Measurements from ENCODE around the gene MEIG1.
"Not testable (repeated sequence)": the region's sequence is repeated elsewhere in the genome, so short reads cannot be mapped to it uniquely, and the experiment has no call there.

The MEIG1 gene, protein sequence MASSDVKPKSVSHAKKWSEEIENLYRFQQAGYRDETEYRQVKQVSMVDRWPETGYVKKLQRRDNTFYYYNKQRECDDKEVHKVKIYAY

GRCh38 chr10:14959221-14960057 lies at the start of gene MEIG1:
Gene MEIG1, plus strand, starts transcription at chr10:14959388. Its CDS starts 7,081 bp downstream, at chr10:14966469.
- Mint-ChIP-seq H3K27me3 (ENCODE audit: low read depth) (no peaks in the 10 kb centered on the region), H3K9me3 (no peaks in the 10 kb centered on the region), H3K27ac (peak within 1 kb of the TSS; percentile 97), H3K36me3 (ENCODE audit: low read depth) (no peaks in the 10 kb centered on the region), H3K4me3 (peak within 1 kb of the TSS; percentile 93), H3K4me1 (ENCODE audit: low read depth) (peaks cover 23% of the 10 kb centered on the region)

DNA sequence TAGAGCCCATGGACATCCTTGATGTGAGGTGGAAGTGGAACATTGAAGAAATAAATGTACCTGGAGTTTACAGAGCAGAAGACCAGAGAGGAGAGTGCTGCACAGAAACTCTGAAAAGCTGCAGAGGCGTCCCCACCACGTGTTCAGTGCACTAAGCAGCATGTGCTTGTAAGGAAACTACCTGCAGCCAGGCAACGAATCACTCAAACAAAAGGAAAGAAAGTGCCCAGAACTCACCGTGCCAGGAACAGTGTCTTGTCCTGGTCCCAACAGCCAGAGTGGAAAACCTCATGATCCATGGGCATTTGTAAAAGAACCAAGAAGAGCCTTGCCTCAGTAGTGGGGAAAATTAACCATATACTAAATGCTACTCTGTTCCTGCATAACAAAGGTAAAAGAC lies 48.2 kb upstream of the MEIG1 start:
- Mint-ChIP-seq H3K27me3 (ENCODE audit: low read depth) (no peaks in the 10 kb centered on the region), H3K4me3 (no peak overlapping the region), H3K36me3 (ENCODE audit: low read depth) (peaks cover 77% of the 10 kb centered on the region), H3K27ac (no peak overlapping the region), H3K4me1 (ENCODE audit: low read depth) (peaks cover 26% of the 10 kb centered on the region), H3K9me3 (peaks cover 19% of the 10 kb centered on the region)

GRCh38 chr10:14911801-14912200 lies 47.4 kb upstream of the MEIG1 start:
- H3K4me1 Mint-ChIP-seq (ENCODE audit: low read depth): peaks cover 26% of the 10 kb centered on the region
- H3K4me3 Mint-ChIP-seq: no peak overlapping the region
- peaks cover 83% of the 10 kb centered on the region for H3K36me3 Mint-ChIP-seq (ENCODE audit: low read depth)
- peaks cover 28% of the 10 kb centered on the region for H3K9me3 Mint-ChIP-seq
- H3K27ac Mint-ChIP-seq: no peak overlapping the region
- H3K27me3 Mint-ChIP-seq (ENCODE audit: low read depth): no peaks in the 10 kb centered on the region

DNA sequence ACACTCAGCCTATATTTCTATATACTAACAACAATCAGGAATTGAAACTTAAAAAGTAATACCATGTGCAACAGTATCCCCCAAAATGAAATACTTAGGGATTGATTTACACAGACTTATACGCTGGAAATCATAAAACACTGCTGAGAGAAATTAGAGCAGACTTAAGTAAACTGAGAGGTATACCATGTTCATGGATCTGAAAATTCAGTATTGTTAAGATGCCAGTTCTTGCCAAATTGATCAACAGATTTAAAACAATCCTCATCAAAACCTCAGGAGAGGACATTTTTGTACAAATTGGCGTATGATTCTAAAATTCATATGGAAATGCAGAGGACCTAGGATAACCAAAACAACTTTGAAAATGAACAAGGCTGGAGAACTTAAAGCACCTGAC lies 42.6 kb upstream of the MEIG1 start:
- Mint-ChIP-seq H3K36me3 (ENCODE audit: low read depth) (peaks cover 88% of the 10 kb centered on the region), H3K9me3 (peaks cover 41% of the 10 kb centered on the region), H3K27ac (no peak overlapping the region), H3K27me3 (ENCODE audit: low read depth) (no peaks in the 10 kb centered on the region), H3K4me1 (ENCODE audit: low read depth) (peaks cover 28% of the 10 kb centered on the region), H3K4me3 (no peak overlapping the region)

GRCh38 chr10:14917827-14918226 lies 41.4 kb upstream of the MEIG1 start:
- H3K36me3 Mint-ChIP-seq (ENCODE audit: low read depth): peaks cover 91% of the 10 kb centered on the region
- H3K4me3 Mint-ChIP-seq: no peak overlapping the region
- H3K4me1 Mint-ChIP-seq (ENCODE audit: low read depth): peaks cover 33% of the 10 kb centered on the region
- no peaks in the 10 kb centered on the region for H3K27me3 Mint-ChIP-seq (ENCODE audit: low read depth)
- H3K9me3 Mint-ChIP-seq: peaks cover 41% of the 10 kb centered on the region
- H3K27ac Mint-ChIP-seq: no peak overlapping the region

DNA sequence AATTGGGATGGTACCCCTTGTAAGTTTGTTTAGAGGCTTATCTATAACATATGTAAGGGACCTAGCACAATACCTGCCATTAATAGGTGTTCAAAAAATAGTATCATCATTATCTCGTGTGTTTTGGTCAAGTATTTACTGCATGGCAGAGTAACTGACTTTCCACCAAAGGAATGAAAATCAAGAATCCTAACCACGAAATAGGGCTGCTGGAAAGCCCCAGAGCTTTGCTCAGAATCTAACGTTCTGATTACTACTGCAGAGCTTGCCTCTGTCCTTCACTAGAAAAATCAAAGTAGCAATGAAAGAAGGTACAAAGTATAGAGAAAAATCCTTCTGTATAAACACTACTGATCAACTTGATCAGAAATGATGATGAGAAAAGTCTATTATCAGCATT lies 40.2 kb upstream of the MEIG1 start:
- no peak overlapping the region for H3K27ac Mint-ChIP-seq
- H3K9me3 Mint-ChIP-seq: peaks cover 37% of the 10 kb centered on the region
- H3K4me3 Mint-ChIP-seq: no peak overlapping the region
- peaks cover 89% of the 10 kb centered on the region for H3K36me3 Mint-ChIP-seq (ENCODE audit: low read depth)
- H3K27me3 Mint-ChIP-seq (ENCODE audit: low read depth): no peaks in the 10 kb centered on the region
- peaks cover 33% of the 10 kb centered on the region for H3K4me1 Mint-ChIP-seq (ENCODE audit: low read depth)

- Mint-ChIP-seq H3K4me3 (no peak overlapping the region), H3K9me3 (no peaks in the 10 kb centered on the region), H3K27me3 (ENCODE audit: low read depth) (no peaks in the 10 kb centered on the region), H3K27ac (no peak overlapping the region), H3K36me3 (ENCODE audit: low read depth) (peaks cover 73% of the 10 kb centered on the region), H3K4me1 (ENCODE audit: low read depth) (peaks cover 19% of the 10 kb centered on the region)
Observed at GRCh38 chr10:14924013-14924412, 35.2 kb upstream of the MEIG1 start.

- Mint-ChIP-seq H3K27me3 (ENCODE audit: low read depth) (no peaks in the 10 kb centered on the region), H3K4me3 (no peak overlapping the region), H3K4me1 (ENCODE audit: low read depth) (peaks cover 13% of the 10 kb centered on the region), H3K9me3 (no peaks in the 10 kb centered on the region), H3K36me3 (ENCODE audit: low read depth) (peaks cover 67% of the 10 kb centered on the region), H3K27ac (no peak overlapping the region)
Observed at GRCh38 chr10:14925268-14925667, 33.9 kb upstream of the MEIG1 start.

DNA sequence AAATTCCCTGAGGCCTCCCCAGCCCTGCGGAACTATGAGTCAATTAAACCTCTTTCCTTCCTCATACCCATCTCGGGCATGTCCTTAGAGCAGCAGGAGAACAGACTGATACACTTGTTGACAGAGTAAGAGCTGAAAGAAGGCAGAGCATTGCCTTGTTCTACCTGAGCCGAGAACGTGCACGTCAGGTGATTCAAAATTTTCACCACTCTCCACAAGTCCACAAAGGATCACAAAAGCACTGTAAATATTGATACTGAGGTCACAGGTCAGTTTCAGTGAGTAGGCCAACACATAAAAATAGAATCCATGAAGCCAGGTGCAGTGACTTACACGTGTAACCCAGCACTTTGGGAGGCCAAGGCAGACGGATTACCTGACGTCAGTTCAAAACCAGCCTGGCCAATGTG lies 33.1 kb upstream of the MEIG1 start:
- no peak overlapping the region for H3K27ac Mint-ChIP-seq
- peaks cover 61% of the 10 kb centered on the region for H3K36me3 Mint-ChIP-seq (ENCODE audit: low read depth)
- H3K9me3 Mint-ChIP-seq: no peaks in the 10 kb centered on the region
- H3K27me3 Mint-ChIP-seq (ENCODE audit: low read depth): no peaks in the 10 kb centered on the region
- peaks cover 10% of the 10 kb centered on the region for H3K4me1 Mint-ChIP-seq (ENCODE audit: low read depth)
- no peak overlapping the region for H3K4me3 Mint-ChIP-seq

GRCh38 chr10:14926722-14927416 lies 32.3 kb upstream of the MEIG1 start:
- Mint-ChIP-seq H3K4me3 (no peak overlapping the region), H3K27ac (no peak overlapping the region)

GRCh38 chr10:14930610-14931009 lies 28.6 kb upstream of the MEIG1 start:
- no peak overlapping the region for H3K4me3 Mint-ChIP-seq
- no peak overlapping the region for H3K27ac Mint-ChIP-seq
- H3K4me1 Mint-ChIP-seq (ENCODE audit: low read depth): peaks cover 4% of the 10 kb centered on the region
- H3K36me3 Mint-ChIP-seq (ENCODE audit: low read depth): peaks cover 53% of the 10 kb centered on the region
- H3K27me3 Mint-ChIP-seq (ENCODE audit: low read depth): no peaks in the 10 kb centered on the region
- H3K9me3 Mint-ChIP-seq: no peaks in the 10 kb centered on the region

More at GRCh38 chr10:14926722-14927416, 32.3 kb upstream of the MEIG1 start:
- Mint-ChIP-seq H3K4me1 (ENCODE audit: low read depth) (peaks cover 4% of the 10 kb centered on the region), H3K36me3 (ENCODE audit: low read depth) (peaks cover 57% of the 10 kb centered on the region), H3K9me3 (no peaks in the 10 kb centered on the region), H3K27me3 (ENCODE audit: low read depth) (no peaks in the 10 kb centered on the region)

DNA sequence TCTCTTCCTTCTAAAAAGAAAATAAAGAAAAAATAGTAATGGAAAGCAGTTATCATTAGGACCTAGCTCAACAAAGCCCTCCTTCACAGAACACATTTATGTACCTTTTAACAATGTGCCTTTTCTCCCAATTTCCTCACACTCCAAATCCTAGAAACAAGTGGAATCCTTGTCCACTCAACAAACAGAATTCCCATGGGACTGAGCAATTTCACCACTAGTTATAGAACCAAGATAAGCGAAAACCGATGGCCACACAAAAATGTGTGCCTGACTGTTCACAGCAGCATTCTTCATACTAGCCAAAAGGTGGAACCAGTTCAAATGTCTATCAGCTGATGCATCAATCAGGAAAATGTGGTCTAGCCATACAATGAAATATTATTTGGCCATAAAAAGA lies 22.6 kb upstream of the MEIG1 start:
- no peak overlapping the region for H3K4me3 Mint-ChIP-seq
- H3K27ac Mint-ChIP-seq: peak overlapping the region; percentile 7
- H3K27me3 Mint-ChIP-seq (ENCODE audit: low read depth): no peaks in the 10 kb centered on the region
- peaks cover 35% of the 10 kb centered on the region for H3K36me3 Mint-ChIP-seq (ENCODE audit: low read depth)
- no peaks in the 10 kb centered on the region for H3K9me3 Mint-ChIP-seq
- peaks cover 11% of the 10 kb centered on the region for H3K4me1 Mint-ChIP-seq (ENCODE audit: low read depth)

DNA sequence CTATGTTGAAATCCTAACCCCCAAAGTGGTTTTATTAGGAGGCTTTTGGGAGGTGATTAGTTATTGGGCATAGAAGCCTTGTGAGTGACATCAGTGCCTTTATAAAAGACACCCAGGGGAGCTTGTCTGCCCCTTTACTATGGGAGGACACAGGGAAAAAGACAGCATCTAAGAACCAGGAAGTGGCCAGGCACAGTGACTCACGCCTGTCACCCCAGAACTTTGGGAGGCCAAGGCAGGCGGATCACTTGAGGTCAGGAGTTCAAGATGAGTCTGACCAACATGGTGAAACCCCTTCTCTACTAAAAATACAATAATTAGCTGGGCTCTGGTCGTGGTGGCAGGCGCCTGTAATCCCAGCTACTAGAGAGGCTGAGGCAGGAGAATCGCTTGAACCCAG lies 20.2 kb upstream of the MEIG1 start:
- H3K36me3 Mint-ChIP-seq (ENCODE audit: low read depth): peaks cover 27% of the 10 kb centered on the region

GRCh38 chr10:14942147-14942949 lies 16.8 kb upstream of the MEIG1 start:
- not testable (repeated sequence) for H3K27me3 Mint-ChIP-seq (ENCODE audit: low read depth); H3K4me3 Mint-ChIP-seq; H3K9me3 Mint-ChIP-seq
- Mint-ChIP-seq H3K36me3 (ENCODE audit: low read depth) (peaks cover 30% of the 10 kb centered on the region), H3K4me1 (ENCODE audit: low read depth) (peaks cover 13% of the 10 kb centered on the region), H3K27ac (peak overlapping the region; percentile 38)

More for the DNA sequence above, 20.2 kb upstream of the MEIG1 start:
- not testable (repeated sequence) for H3K9me3 Mint-ChIP-seq; H3K27ac Mint-ChIP-seq; H3K27me3 Mint-ChIP-seq (ENCODE audit: low read depth); H3K4me3 Mint-ChIP-seq
- peaks cover 17% of the 10 kb centered on the region for H3K4me1 Mint-ChIP-seq (ENCODE audit: low read depth)

Measured in T-helper 1 cell treated with Interleukin-12 subunit alpha and Interleukin-12 subunit beta and Interleukin-4 antibody, amounts not matched to agents 30 μg/mL and 1 μg/mL, for 36 hours (primary cell).